Keratinocyte (primary cell): Measurements from ENCODE around the gene ZNF804B. TPM values are rescaled to one million over a fixed set of nuclear protein-coding genes. Genes with fewer than 3 reads are reported as not detected.

Source experiments
- DNase-seq: peaks from one replicate; pipeline ENCODE4 v3.0.0-alpha.2; 2011; ENCODE audit warnings: low read depth, missing footprints, low spot score
- FAIRE-seq: peaks from 2 replicates; lab custom pipeline; 2011; peaks lifted over from hg19 to GRCh38; lab: Jason Lieb, UNC
- H2AFZ ChIP-seq: 2 replicates; pipeline ENCODE4 v1.6.0; 2012; ENCODE audit warnings: low read length, control low read depth, inconsistent platforms; ENCODE audit not compliant: control insufficient read depth
- H3K27ac ChIP-seq: 2 replicates; pipeline ENCODE4 v1.5.1; 2011; ENCODE audit warnings: low read length; ENCODE audit not compliant: control insufficient read depth, insufficient read depth
- H3K27me3 ChIP-seq: 3 replicates; pipeline ENCODE4 v1.6.0; 2011; ENCODE audit warnings: low read length; ENCODE audit not compliant: control insufficient read depth, insufficient read depth; ENCODE audit errors: extremely low read depth
- H3K36me3 ChIP-seq, 2 experiments: 2 replicates in 1 of 2; 3 replicates in 1 of 2; pipeline ENCODE4 v1.5.1; 2011; ENCODE audit warnings: low read length in 2 of 2, mild to moderate bottlenecking in 1 of 2; ENCODE audit not compliant: control insufficient read depth in 2 of 2, insufficient read depth in 2 of 2; ENCODE audit errors: extremely low read depth in 1 of 2
- H3K4me1 ChIP-seq: 3 replicates; pipeline ENCODE4 v1.5.1; 2011; ENCODE audit warnings: low read length; ENCODE audit not compliant: control insufficient read depth, insufficient read depth; ENCODE audit errors: extremely low read depth
- H3K4me2 ChIP-seq: 3 replicates; pipeline ENCODE4 v1.6.0; 2011; ENCODE audit warnings: low read depth, low read length; ENCODE audit not compliant: control insufficient read depth, insufficient read depth; ENCODE audit errors: extremely low read depth
- H3K4me3 ChIP-seq, 3 experiments: fragments of 200-600 bp in 1 of 3; sonication (generic) in 1 of 3; 2 replicates in 2 of 3; 3 replicates in 1 of 3; pipeline ENCODE4 v1.5.1; 2011 to 2016; ENCODE audit warnings: low read length in 3 of 3, mild to moderate bottlenecking in 3 of 3, control low read depth in 2 of 3, inconsistent platforms in 1 of 3, low read depth in 1 of 3, mixed read lengths in 1 of 3, mixed run types in 1 of 3, moderate library complexity in 1 of 3; ENCODE audit not compliant: control insufficient read depth in 2 of 3, insufficient read depth in 2 of 3; ENCODE audit errors: extremely low read depth in 1 of 3
- H3K79me2 ChIP-seq: 2 replicates; pipeline ENCODE4 v1.6.0; 2012; ENCODE audit warnings: low read length; ENCODE audit not compliant: control insufficient read depth, insufficient read depth
- H3K9ac ChIP-seq: 3 replicates; pipeline ENCODE4 v1.6.0; 2011; ENCODE audit warnings: low read length; ENCODE audit not compliant: control insufficient read depth, insufficient read depth; ENCODE audit errors: extremely low read depth
- H3K9me1 ChIP-seq: 3 replicates; pipeline ENCODE4 v1.6.0; 2011; ENCODE audit warnings: low read length; ENCODE audit not compliant: control insufficient read depth, insufficient read depth; ENCODE audit errors: extremely low read depth
- H3K9me3 ChIP-seq: 2 replicates; pipeline ENCODE4 v1.5.1; 2012; ENCODE audit warnings: low read depth, low read length; ENCODE audit not compliant: control insufficient read depth
- H4K20me1 ChIP-seq: 3 replicates; pipeline ENCODE4 v1.6.0; 2011; ENCODE audit warnings: low read length; ENCODE audit not compliant: control insufficient read depth, insufficient read depth; ENCODE audit errors: extremely low read depth
- EZH2 ChIP-seq: IDR thresholded peaks from one replicate; pipeline ENCODE4 v1.6.1; 2012; ENCODE audit warnings: inconsistent platforms, mild to moderate bottlenecking, low read length, moderate library complexity
- dilution Hi-C: fragments of 300-500 bp; cut with MboI; formaldehyde crosslinking; loops from one replicate; pipeline ENCODE4 v1.7.0; 2020; ENCODE audit warnings: low sequenced_read_pairs; ENCODE audit not compliant: extremely low pct_ligation_motif_present
- polyA plus RNA-seq, 5 experiments: library from polyadenylated mRNA; depleted of rRNA in 3 of 5; stranded (reverse) in 3 of 5; stranded (forward) in 1 of 5; unstranded in 1 of 5; fragments of >200 nt; gene quantifications; 1 replicate in 1 of 5; 2 replicates in 3 of 5; 3 replicates in 1 of 5; pipeline versions ENCODE4 v1.2.1 to v1.2.3, GENCODE V29; 2011 to 2012; ENCODE audit warnings: missing spikeins in 2 of 5, low read depth in 1 of 5, low replicate concordance in 1 of 5
- TF ChIP-seq, protein P1 (sequence below), 3 experiments: IDR thresholded peaks in 1 of 3; conservative IDR thresholded peaks in 1 of 3; optimal IDR thresholded peaks in 1 of 3; 2 replicates in 2 of 3; 3 replicates in 1 of 3; pipeline versions ENCODE3 to v1.5.1; 2011; ENCODE audit warnings: low read length in 3 of 3, mild to moderate bottlenecking in 3 of 3, moderate library complexity in 2 of 3, control low read depth in 1 of 3, inconsistent platforms in 1 of 3; ENCODE audit not compliant: insufficient read depth in 2 of 3; ENCODE audit errors: extremely low read depth in 1 of 3

The ZNF804B gene
- polyA plus RNA-seq, 1 donor (not counting 4 experiments of a cell fraction or from before 2014, with no cell fraction given) = not detected

- Histone ChIP-seq H3K4me3 (no peak overlapping the region), H3K9me3 (no peaks in the 10 kb centered on the region), H3K27ac (no peak overlapping the region), H4K20me1 (no peaks in the 10 kb centered on the region), H3K27me3 (no peaks in the 10 kb centered on the region), H3K9ac (no peak overlapping the region), H3K36me3 (no peaks in the 10 kb centered on the region), H3K9me1 (no peaks in the 10 kb centered on the region), H3K4me1 (no peaks in the 10 kb centered on the region), H3K4me2 (no peak overlapping the region), H3K79me2 (no peaks in the 10 kb centered on the region), H2AFZ (no peak overlapping the region)
- FAIRE-seq = no peak
- dilution Hi-C loops = no loop called here
- no peak for DNase-seq
- TF ChIP-seq, protein P1, sequence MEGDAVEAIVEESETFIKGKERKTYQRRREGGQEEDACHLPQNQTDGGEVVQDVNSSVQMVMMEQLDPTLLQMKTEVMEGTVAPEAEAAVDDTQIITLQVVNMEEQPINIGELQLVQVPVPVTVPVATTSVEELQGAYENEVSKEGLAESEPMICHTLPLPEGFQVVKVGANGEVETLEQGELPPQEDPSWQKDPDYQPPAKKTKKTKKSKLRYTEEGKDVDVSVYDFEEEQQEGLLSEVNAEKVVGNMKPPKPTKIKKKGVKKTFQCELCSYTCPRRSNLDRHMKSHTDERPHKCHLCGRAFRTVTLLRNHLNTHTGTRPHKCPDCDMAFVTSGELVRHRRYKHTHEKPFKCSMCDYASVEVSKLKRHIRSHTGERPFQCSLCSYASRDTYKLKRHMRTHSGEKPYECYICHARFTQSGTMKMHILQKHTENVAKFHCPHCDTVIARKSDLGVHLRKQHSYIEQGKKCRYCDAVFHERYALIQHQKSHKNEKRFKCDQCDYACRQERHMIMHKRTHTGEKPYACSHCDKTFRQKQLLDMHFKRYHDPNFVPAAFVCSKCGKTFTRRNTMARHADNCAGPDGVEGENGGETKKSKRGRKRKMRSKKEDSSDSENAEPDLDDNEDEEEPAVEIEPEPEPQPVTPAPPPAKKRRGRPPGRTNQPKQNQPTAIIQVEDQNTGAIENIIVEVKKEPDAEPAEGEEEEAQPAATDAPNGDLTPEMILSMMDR (optimal IDR thresholded peaks at IDR 0.05 in 1 of 3, IDR thresholded peaks at IDR 0.05 in 1 of 3, conservative IDR thresholded peaks at IDR 0.05 in 1 of 3; ENCODE audit: extremely low read depth in 1 of 3, insufficient read depth in 2 of 3, low read length in 3 of 3) = no peak
- no peak for TF ChIP-seq EZH2
Measured at GRCh38 chr7:88942815-88943501, 183.5 kb downstream of the ZNF804B start.

- no peak overlapping the region for H2AFZ ChIP-seq
- no peaks in the 10 kb centered on the region for H3K79me2 ChIP-seq
- FAIRE-seq = no peak
- H3K4me3 ChIP-seq = no peak overlapping the region
- no peaks in the 10 kb centered on the region for H3K9me3 ChIP-seq
- no peak overlapping the region for H3K9ac ChIP-seq
- H4K20me1 ChIP-seq = no peaks in the 10 kb centered on the region
- no peaks in the 10 kb centered on the region for H3K4me1 ChIP-seq
- no peak overlapping the region for H3K27ac ChIP-seq
- DNase-seq = no peak
- H3K9me1 ChIP-seq = no peaks in the 10 kb centered on the region
- no peaks in the 10 kb centered on the region for H3K36me3 ChIP-seq
- no peaks in the 10 kb centered on the region for H3K27me3 ChIP-seq
- no peak overlapping the region for H3K4me2 ChIP-seq
- dilution Hi-C loops = no loop called here
- TF ChIP-seq, protein P1 (optimal IDR thresholded peaks at IDR 0.05 in 1 of 3, IDR thresholded peaks at IDR 0.05 in 1 of 3, conservative IDR thresholded peaks at IDR 0.05 in 1 of 3; ENCODE audit: extremely low read depth in 1 of 3, insufficient read depth in 2 of 3, low read length in 3 of 3) = no peak
- TF ChIP-seq EZH2 = no peak
Measured at GRCh38 chr7:88951826-88952225, 192.3 kb downstream of the ZNF804B start.
